Mesendoderm (in vitro differentiated cells): ENCODE results near the gene PLEKHH3.

ENCODE experiments used
- small RNA-seq: library from polyadenylated mRNA; stranded (forward); fragments of <200 nt; extraction: miRNeasy Mini kit (QIAGEN cat#:217004); gene quantifications from one replicate; pipeline ENCODE3, GENCODE V24; 2013; ENCODE audit not compliant: insufficient read depth

Gene PLEKHH3

Small RNAs within 50 kb of the gene (small RNA-seq; reads per million reads assigned to genes)
- gene MIR6780A = 0.54 reads per million
